ENCODE results near the gene FXYD6.

- TF ChIP-seq CTCF (IDR thresholded peaks at IDR 0.05; ENCODE audit: low read depth, low read length, missing input control) = no peak
- TF ChIP-seq GABPA (IDR thresholded peaks at IDR 0.05 in 1 of 2, conservative IDR thresholded peaks at IDR 0.05 in 1 of 2) = no peak
- no peak for TF ChIP-seq TAF1 (conservative IDR thresholded peaks at IDR 0.05)
- TF ChIP-seq RAD21 (IDR thresholded peaks at IDR 0.05) = no peak
- TF ChIP-seq EGR1 (IDR thresholded peaks at IDR 0.05; ENCODE audit: low read depth in 2 of 2) = no peak
- TF ChIP-seq REST (IDR thresholded peaks at IDR 0.05) = no peak
These were observed 49.6 kb downstream of the FXYD6 start for GRCh38 chr11:117826832-117827231.
